ENCODE results near the gene RAPGEF1. TPM values are rescaled to one million over a fixed set of nuclear protein-coding genes. Genes with fewer than 3 reads are reported as not detected.
"Not testable (repeated sequence)": the region's sequence is repeated elsewhere in the genome, so short reads cannot be mapped to it uniquely, and the experiment has no call there.

Gene RAPGEF1
- total RNA-seq, 1 experiment from 2014 or later: 61.5 TPM

- BruUV-seq (replicated peaks): no TSS peak
- DNase-seq (ENCODE audit: low spot score): peak; percentile 31
These were observed 185.6 kb downstream of the RAPGEF1 start for GRCh38 chr9:131554087-131554842.

GRCh38 chr9:131552030-131552429, 187.8 kb downstream of the RAPGEF1 start:
- H3K27me3 ChIP-seq (replicated peaks; ENCODE audit: insufficient read depth, low read depth, low read length, poor library complexity): peaks cover 31% of the 10 kb centered on the region
- no peaks in the 10 kb centered on the region for H3K36me3 ChIP-seq (ENCODE audit: insufficient read depth, low read length, poor library complexity, severe bottlenecking)
- no peaks in the 10 kb centered on the region for H3K9me3 ChIP-seq (ENCODE audit: low read depth, low read length, poor library complexity, severe bottlenecking)
- H3K4me3 ChIP-seq (ENCODE audit: low read depth, low read length, poor library complexity, severe bottlenecking): no peak overlapping the region
- intact Hi-C loops (cut with micrococcal nuclease; ENCODE audit: unreplicated experiment): no loop called here
- no TSS peak for BruUV-seq (replicated peaks)
- ChIA-PET POLR2A (ENCODE audit: low non-redundant PET) (interaction anchor here (0.6 kb wide), 1 partner anchor 51 kb away, joined by 3 read pairs; no protein-coding TSS in a partner anchor), CTCF (no interaction called here)
- TF ChIP-seq EZH2 (IDR thresholded peaks at IDR 0.05; ENCODE audit: borderline replicate concordance, low read depth, low read length, poor library complexity, severe bottlenecking): no peak
- no peaks in the 10 kb centered on the region for H3K4me1 ChIP-seq (ENCODE audit: insufficient read depth, low read length, poor library complexity, severe bottlenecking)
- H3K27ac ChIP-seq (ENCODE audit: low read depth, low read length, poor library complexity, severe bottlenecking): no peak overlapping the region
- no peak for DNase-seq (ENCODE audit: low spot score)

More at GRCh38 chr9:131554087-131554842, 185.6 kb downstream of the RAPGEF1 start:
- TF ChIP-seq CTCF (conservative IDR thresholded peaks at IDR 0.05; ENCODE audit: low read depth, low read length) (no peak), EZH2 (IDR thresholded peaks at IDR 0.05; ENCODE audit: borderline replicate concordance, low read depth, low read length, poor library complexity, severe bottlenecking) (no peak)
- no peaks in the 10 kb centered on the region for H3K9me3 ChIP-seq (ENCODE audit: low read depth, low read length, poor library complexity, severe bottlenecking)
- H3K27me3 ChIP-seq (replicated peaks; ENCODE audit: insufficient read depth, low read depth, low read length, poor library complexity): peaks cover 20% of the 10 kb centered on the region
- H3K27ac ChIP-seq (ENCODE audit: low read depth, low read length, poor library complexity, severe bottlenecking): no peak overlapping the region
- H3K36me3 ChIP-seq (ENCODE audit: insufficient read depth, low read length, poor library complexity, severe bottlenecking): no peaks in the 10 kb centered on the region
- no peaks in the 10 kb centered on the region for H3K4me1 ChIP-seq (ENCODE audit: insufficient read depth, low read length, poor library complexity, severe bottlenecking)
- POLR2A ChIA-PET (ENCODE audit: low non-redundant PET): no interaction called here
- no peak overlapping the region for H3K4me3 ChIP-seq (ENCODE audit: low read depth, low read length, poor library complexity, severe bottlenecking)
- intact Hi-C loops (cut with micrococcal nuclease; ENCODE audit: unreplicated experiment): no loop called here
- CTCF ChIA-PET: no interaction called here

GRCh38 chr9:131550465-131550864, 189.4 kb downstream of the RAPGEF1 start:
- CTCF ChIA-PET; BruUV-seq (replicated peaks); H3K27ac ChIP-seq (ENCODE audit: low read depth, low read length, poor library complexity, severe bottlenecking); H3K4me3 ChIP-seq (ENCODE audit: low read depth, low read length, poor library complexity, severe bottlenecking); H3K9me3 ChIP-seq (ENCODE audit: low read depth, low read length, poor library complexity, severe bottlenecking); DNase-seq (ENCODE audit: low spot score); H3K36me3 ChIP-seq (ENCODE audit: insufficient read depth, low read length, poor library complexity, severe bottlenecking); POLR2A ChIA-PET (ENCODE audit: low non-redundant PET); intact Hi-C loops (cut with micrococcal nuclease; ENCODE audit: unreplicated experiment): not testable (repeated sequence)
- H3K27me3 ChIP-seq (replicated peaks; ENCODE audit: insufficient read depth, low read depth, low read length, poor library complexity): peaks cover 43% of the 10 kb centered on the region
- peaks cover 11% of the 10 kb centered on the region for H3K4me1 ChIP-seq (ENCODE audit: insufficient read depth, low read length, poor library complexity, severe bottlenecking)

- BruUV-seq (replicated peaks); H3K36me3 ChIP-seq (ENCODE audit: insufficient read depth, low read length, poor library complexity, severe bottlenecking); POLR2A ChIA-PET (ENCODE audit: low non-redundant PET); intact Hi-C loops (cut with micrococcal nuclease; ENCODE audit: unreplicated experiment); DNase-seq (ENCODE audit: low spot score); H3K27ac ChIP-seq (ENCODE audit: low read depth, low read length, poor library complexity, severe bottlenecking); CTCF ChIA-PET; H3K9me3 ChIP-seq (ENCODE audit: low read depth, low read length, poor library complexity, severe bottlenecking); H3K4me3 ChIP-seq (ENCODE audit: low read depth, low read length, poor library complexity, severe bottlenecking): not testable (repeated sequence)
- H3K4me1 ChIP-seq (ENCODE audit: insufficient read depth, low read length, poor library complexity, severe bottlenecking): peaks cover 11% of the 10 kb centered on the region
- peaks cover 45% of the 10 kb centered on the region for H3K27me3 ChIP-seq (replicated peaks; ENCODE audit: insufficient read depth, low read depth, low read length, poor library complexity)
These were observed 190.7 kb downstream of the RAPGEF1 start for GRCh38 chr9:131549186-131549585.

Data from A673 (cell line).